GM18499 (cell line): ENCODE results near the gene SLC25A39.

Experiments used
- ATAC-seq: cut with Tn5 transposase; IDR thresholded peaks from one replicate; pipeline ENCODE4 v1.9.1; 2021; ENCODE audit warnings: moderate number of reproducible peaks; ENCODE audit not compliant: insufficient read depth, unreplicated experiment

SLC25A39 gene

DNA sequence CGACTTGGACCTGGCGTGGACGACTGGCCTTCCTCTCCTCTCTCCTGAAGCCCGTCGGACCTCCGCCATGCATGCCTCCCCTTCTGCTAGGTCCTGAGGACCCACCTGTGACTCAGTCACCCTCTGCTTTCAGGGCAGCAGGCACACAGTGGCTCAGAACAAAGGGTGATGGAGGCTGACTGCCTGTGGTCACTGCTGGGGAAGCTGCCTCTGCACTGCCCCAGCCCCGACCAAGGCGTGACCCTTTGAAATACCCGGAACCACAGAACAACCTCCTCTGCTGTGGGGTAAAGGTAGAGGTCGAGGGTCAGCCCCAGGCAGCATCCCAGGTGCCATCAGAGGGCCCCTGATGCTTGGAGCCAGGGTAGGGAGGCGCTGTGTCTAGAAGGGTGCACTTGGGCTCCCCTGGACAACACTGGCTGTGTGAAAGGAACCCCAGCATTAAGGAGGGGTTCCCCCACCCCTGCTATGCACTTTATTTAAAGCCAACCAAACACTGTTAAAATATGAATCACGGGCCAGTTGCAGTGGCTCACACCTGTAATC, 44.2 kb downstream of the SLC25A39 start:
- ATAC-seq: no peak

DNA sequence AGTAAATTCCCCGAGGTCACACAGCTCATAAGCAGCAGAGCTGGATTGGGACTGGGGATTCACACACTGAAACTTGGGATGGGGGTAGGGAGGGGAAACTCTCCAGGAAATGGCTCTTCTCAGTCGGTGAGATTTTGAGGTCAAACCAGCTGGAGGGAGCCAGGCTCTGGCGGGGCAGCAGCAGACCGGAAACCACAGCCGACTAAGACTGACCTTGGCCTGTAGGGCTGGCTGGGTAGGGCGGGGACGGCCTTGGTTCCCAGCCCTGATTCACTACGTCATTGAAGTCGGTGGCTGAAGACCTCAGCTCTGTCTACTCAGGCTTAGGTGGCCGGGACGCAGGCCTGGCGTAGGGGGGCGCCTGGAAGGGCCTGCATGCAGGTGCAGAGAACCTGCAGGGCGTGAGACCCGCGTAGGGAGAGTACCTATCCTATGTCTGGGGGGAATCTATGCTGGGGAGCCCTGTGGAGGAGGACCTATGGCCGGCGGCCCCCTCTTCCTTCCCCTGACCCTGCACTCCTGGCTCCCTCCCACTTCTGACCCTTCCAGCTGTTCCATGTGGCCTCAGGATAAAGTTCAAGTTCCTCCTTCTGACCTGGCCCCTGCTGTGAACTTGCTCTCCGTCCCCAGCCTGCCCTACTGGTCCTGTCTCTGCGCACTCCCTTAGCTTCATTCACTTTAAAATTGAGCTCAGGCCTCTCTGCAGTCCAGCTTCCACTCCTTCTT, 44.8 kb downstream of the SLC25A39 start:
- no peak for ATAC-seq

DNA sequence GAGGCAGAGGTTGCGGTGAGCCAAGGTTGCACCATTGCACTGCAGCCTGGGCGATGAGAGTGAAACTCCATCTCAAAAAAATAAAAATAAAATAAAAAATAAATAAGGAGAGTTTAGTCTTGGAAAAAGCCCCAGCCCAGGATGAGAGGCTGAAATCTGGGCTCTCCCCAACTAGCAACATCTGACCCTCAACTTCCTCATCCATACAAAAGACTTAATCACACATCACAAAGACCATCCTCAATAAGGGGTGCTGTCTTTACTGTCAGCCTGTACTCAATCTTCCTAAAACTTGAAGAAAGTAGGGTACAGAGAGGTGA, 45.3 kb downstream of the SLC25A39 start:
- no peak for ATAC-seq

DNA sequence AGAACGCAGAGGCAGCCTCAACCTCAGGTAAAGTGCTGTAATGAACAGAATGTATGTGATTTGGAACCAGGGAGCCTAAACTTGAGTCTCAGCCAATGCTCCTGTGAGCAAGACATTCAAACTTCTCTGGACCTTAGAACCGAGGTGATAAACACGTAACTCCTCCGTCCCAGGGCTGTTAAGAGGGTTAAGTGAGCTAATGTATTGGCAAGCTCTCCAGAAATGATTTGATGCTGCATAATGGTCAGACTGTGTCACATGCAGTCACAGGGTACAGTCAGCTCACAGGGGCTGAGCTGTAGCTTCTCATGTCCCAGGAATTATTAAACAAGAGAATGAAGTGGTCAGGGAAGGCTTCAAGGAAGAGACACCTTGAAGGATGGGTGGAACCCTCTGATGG, 46.6 kb downstream of the SLC25A39 start:
- ATAC-seq: no peak

DNA sequence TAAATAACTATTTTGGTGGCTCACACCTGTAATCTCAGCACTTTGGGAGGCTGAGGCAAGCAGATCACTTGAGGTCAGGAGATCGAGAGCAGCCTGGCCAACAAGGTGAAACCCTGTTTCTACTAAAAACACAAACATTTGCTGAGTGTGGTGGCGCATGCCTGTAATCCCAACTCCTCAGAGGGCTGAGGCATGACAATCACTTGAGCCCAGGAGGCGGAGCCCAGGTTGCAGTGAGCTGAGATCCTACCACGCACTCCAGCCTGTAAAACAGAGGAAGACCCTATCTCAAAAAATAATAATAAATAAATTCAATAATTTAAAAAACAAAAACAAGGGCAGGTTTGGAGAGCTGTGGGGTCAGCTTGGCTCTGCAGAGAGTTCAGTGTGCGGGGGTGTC, 51.0 kb downstream of the SLC25A39 start:
- ATAC-seq: no peak

DNA sequence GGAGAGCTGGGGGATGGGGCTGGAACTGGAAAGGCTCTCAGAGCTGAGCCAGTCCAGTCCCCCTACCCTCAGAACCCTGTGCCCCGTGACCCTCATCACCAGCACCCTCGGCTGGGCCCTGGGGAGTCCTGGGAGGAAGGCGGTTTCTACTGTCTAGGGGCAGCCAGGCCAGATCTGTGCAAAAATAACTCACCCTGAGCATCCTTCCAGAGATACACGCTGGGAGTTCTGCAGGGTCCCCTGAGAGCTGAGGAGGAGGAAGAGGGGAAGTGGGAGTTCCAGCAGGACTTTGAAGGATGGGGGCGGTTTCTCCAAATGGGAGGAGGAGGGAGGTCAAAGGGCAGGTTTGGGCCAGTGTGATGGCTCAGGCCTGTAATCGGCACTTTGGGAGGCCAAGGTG, 51.7 kb downstream of the SLC25A39 start:
- ATAC-seq: no peak

DNA sequence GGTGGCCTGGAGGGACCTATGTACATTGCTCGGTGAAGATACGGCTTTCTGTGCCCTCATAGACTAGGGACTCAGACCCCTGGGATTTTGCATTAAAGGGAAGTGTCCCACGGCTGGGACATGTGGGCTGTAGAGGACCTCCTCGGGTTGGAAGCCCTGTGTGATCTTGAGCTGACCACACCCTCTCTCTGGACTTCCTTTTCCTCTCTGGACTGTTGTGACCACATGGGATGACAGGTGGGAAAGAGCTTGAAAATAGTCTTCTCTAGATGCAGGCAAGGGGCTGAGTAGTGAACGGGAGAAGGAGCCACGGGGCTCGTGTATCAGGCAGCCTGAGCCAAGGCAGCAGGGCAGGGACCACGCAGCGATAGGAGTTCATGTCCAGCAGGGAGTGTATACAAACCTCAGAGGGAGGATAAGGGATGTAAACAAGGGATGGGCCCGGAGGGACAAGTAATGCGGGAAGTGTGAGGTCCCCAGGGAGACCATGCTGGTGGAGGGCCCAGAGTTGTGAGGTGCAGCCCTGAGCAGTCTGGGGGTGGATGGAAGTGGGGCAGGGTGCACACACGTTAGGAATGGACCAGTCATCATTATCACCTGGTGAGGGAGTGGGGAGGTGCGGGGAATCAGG, 52.2 kb downstream of the SLC25A39 start:
- ATAC-seq: no peak
